T-helper 2 cell treated with Interferon-gamma antibody and Interleukin-4, amounts not matched to agents 5 μg/mL and 100 μg/mL, for 36 hours (primary cell): Measurements from ENCODE around the gene SSBP2.
"Not testable (repeated sequence)": the region's sequence is repeated elsewhere in the genome, so short reads cannot be mapped to it uniquely, and the experiment has no call there.

ENCODE experiments used
- DNase-seq: peaks from one replicate; pipeline ENCODE4 v3.0.0; 2021; ENCODE audit warnings: low spot score
- H3K27ac Mint-ChIP-seq: one replicate; pipeline ENCODE4 v1.8.0; 2021; ENCODE audit warnings: mild to moderate bottlenecking, mixed read lengths
- H3K27me3 Mint-ChIP-seq: one replicate; pipeline ENCODE4 v1.8.0; 2021; ENCODE audit warnings: low read depth, mixed read lengths
- H3K36me3 Mint-ChIP-seq: one replicate; pipeline ENCODE4 v1.8.0; 2021; ENCODE audit warnings: low read depth, mixed read lengths
- H3K4me1 Mint-ChIP-seq: one replicate; pipeline ENCODE4 v1.8.0; 2021; ENCODE audit warnings: low read depth, mixed read lengths
- H3K4me3 Mint-ChIP-seq: one replicate; pipeline ENCODE4 v1.8.0; 2022; ENCODE audit warnings: mild to moderate bottlenecking, moderate library complexity, mixed read lengths
- H3K9me3 Mint-ChIP-seq: one replicate; pipeline ENCODE4 v1.8.0; 2021; ENCODE audit warnings: mixed read lengths

The SSBP2 gene

GRCh38 chr5:81482595-81482994, 268.3 kb downstream of the SSBP2 start:
- Mint-ChIP-seq H3K36me3 (peaks cover 4% of the 10 kb centered on the region), H3K4me3 (no peak overlapping the region), H3K9me3 (no peaks in the 10 kb centered on the region), H3K27ac (no peak overlapping the region), H3K27me3 (no peaks in the 10 kb centered on the region), H3K4me1 (peaks cover 3% of the 10 kb centered on the region)
- DNase-seq, result no peak

DNA sequence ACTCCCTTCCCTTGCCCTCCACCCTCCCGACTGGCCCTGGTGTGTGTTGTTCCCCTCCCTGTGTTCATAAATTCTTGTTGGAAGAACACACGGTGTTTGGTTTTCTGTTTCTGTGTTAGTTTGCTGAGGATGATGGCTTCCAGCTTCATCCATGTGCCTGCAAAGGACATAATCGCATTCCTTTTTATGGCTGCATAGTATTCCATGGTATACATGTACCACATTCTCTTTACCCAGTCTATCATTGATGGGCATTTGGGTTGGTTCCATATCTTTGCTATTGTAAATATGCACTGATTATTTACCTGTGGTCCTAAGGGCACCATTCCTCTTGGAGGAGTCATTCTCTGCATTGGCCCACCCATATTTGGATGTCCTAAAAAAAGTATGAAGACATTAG, 277.5 kb downstream of the SSBP2 start:
- not testable (repeated sequence) for H3K27me3 Mint-ChIP-seq, H3K4me1 Mint-ChIP-seq, H3K4me3 Mint-ChIP-seq, H3K27ac Mint-ChIP-seq, H3K9me3 Mint-ChIP-seq, DNase-seq, H3K36me3 Mint-ChIP-seq

DNA sequence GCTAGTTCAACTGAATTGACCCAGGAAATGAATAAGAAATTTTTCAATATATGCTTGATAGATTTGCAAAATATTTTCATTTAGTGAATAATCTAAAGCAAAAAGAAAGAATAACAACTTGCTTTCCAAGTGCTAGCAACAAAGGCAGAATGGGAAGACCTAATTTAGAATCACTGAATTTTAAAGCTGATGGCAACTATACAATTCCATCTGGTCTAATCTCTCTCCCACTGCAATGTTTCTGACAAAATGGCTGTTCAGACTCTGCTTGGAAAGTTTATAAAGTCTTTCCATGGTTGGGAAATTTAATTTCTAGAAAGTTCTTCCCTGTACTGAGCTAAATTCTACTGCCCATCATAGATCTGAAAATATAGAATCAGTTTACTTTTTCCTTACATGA, 281.2 kb downstream of the SSBP2 start:
- no peak for DNase-seq
- Mint-ChIP-seq H3K9me3 (peaks cover 4% of the 10 kb centered on the region), H3K4me1 (no peaks in the 10 kb centered on the region), H3K36me3 (peaks cover 8% of the 10 kb centered on the region), H3K27ac (no peak overlapping the region), H3K4me3 (no peak overlapping the region), H3K27me3 (no peaks in the 10 kb centered on the region)

DNA sequence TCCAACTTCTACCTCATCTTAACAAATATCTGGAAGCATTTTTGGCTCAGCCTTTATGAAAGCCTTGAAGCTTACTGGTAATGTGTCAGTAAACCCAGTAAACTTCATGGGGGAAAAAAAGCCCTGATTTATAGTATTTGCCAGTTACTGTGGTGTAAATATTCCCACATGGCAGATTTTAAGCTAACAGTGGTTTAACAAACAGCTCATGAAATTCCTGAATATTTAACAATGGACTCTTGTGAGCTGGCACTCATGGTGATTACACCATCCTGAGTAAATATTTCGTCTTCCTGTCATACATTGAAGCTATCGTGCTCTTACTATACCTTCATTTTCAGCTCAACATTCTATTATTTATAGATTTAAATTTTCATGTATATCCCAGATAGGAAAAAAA, 300.0 kb downstream of the SSBP2 start:
- H3K36me3 Mint-ChIP-seq, result peaks cover 15% of the 10 kb centered on the region
- DNase-seq, result no peak

GRCh38 chr5:81435023-81435422, 315.9 kb downstream of the SSBP2 start:
- H3K27me3 Mint-ChIP-seq, result no peaks in the 10 kb centered on the region
- no peaks in the 10 kb centered on the region for H3K4me1 Mint-ChIP-seq
- H3K27ac Mint-ChIP-seq, result no peak overlapping the region
- DNase-seq, result no peak
- H3K4me3 Mint-ChIP-seq, result no peak overlapping the region
- peaks cover 2% of the 10 kb centered on the region for H3K36me3 Mint-ChIP-seq
- H3K9me3 Mint-ChIP-seq, result no peaks in the 10 kb centered on the region

More for the DNA sequence above, 300.0 kb downstream of the SSBP2 start:
- no peaks in the 10 kb centered on the region for H3K27me3 Mint-ChIP-seq
- H3K4me1 Mint-ChIP-seq, result peaks cover 2% of the 10 kb centered on the region
- H3K9me3 Mint-ChIP-seq, result no peaks in the 10 kb centered on the region
- H3K4me3 Mint-ChIP-seq, result no peak overlapping the region
- no peak overlapping the region for H3K27ac Mint-ChIP-seq

DNA sequence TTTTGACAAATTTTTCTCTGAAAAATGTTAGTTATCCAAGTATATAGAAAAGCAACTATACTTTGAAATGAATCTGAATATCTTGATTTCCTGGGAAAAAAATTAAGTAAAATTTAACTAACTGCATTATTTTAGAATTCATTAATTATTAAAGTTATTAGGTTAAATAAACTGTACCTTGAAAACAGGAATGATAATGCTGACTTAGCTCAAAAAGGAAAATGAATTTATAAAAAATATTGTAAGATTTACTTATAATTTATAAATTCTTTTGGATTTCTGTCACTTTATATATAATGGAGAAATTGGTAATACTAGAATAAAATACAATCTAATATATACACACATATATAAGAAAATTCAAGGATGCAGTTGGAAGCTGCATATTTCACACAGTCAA, 320.9 kb downstream of the SSBP2 start:
- DNase-seq, result no peak
- Mint-ChIP-seq H3K9me3 (no peaks in the 10 kb centered on the region), H3K36me3 (peaks cover 3% of the 10 kb centered on the region), H3K4me3 (no peak overlapping the region), H3K4me1 (peaks cover 6% of the 10 kb centered on the region), H3K27me3 (no peaks in the 10 kb centered on the region), H3K27ac (no peak overlapping the region)

- no peak overlapping the region for H3K4me3 Mint-ChIP-seq
- H3K4me1 Mint-ChIP-seq, result peaks cover 6% of the 10 kb centered on the region
- H3K9me3 Mint-ChIP-seq, result no peaks in the 10 kb centered on the region
- DNase-seq, result no peak
- no peak overlapping the region for H3K27ac Mint-ChIP-seq
- H3K36me3 Mint-ChIP-seq, result peaks cover 2% of the 10 kb centered on the region
- no peaks in the 10 kb centered on the region for H3K27me3 Mint-ChIP-seq
These were observed 321.5 kb downstream of the SSBP2 start for GRCh38 chr5:81429363-81429762.

GRCh38 chr5:81428861-81429260, 322.0 kb downstream of the SSBP2 start:
- no peak overlapping the region for H3K27ac Mint-ChIP-seq
- H3K27me3 Mint-ChIP-seq, result no peaks in the 10 kb centered on the region
- H3K36me3 Mint-ChIP-seq, result peaks cover 2% of the 10 kb centered on the region
- DNase-seq, result no peak
- no peak overlapping the region for H3K4me3 Mint-ChIP-seq
- H3K4me1 Mint-ChIP-seq, result peaks cover 6% of the 10 kb centered on the region
- H3K9me3 Mint-ChIP-seq, result no peaks in the 10 kb centered on the region

DNA sequence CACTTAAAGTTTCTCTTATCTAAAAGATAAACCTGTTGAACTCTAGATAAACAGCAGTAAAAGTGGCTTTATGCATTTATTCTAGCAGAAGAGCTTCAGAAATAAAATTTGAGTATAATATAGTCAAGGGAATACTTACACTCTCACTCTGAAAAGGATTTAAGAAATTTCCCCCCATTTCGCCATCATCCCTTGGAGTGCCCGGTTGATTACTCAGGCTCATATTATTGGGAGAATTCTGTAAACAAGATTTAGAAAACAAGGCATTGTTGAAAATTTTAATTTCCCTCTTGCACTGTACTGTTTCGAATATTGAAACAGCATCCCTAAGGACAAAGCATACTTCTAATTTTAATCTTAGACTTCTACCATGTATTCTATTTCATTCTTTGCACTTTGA, 322.5 kb downstream of the SSBP2 start:
- peaks cover 2% of the 10 kb centered on the region for H3K36me3 Mint-ChIP-seq
- no peaks in the 10 kb centered on the region for H3K27me3 Mint-ChIP-seq
- no peak for DNase-seq
- H3K9me3 Mint-ChIP-seq, result no peaks in the 10 kb centered on the region
- H3K4me3 Mint-ChIP-seq, result no peak overlapping the region
- H3K4me1 Mint-ChIP-seq, result peaks cover 6% of the 10 kb centered on the region
- H3K27ac Mint-ChIP-seq, result no peak overlapping the region

- DNase-seq, result no peak
- H3K4me1 Mint-ChIP-seq, result peaks cover 9% of the 10 kb centered on the region
- peaks cover 2% of the 10 kb centered on the region for H3K36me3 Mint-ChIP-seq
- H3K4me3 Mint-ChIP-seq, result no peak overlapping the region
- no peaks in the 10 kb centered on the region for H3K9me3 Mint-ChIP-seq
- H3K27ac Mint-ChIP-seq, result no peak overlapping the region
- H3K27me3 Mint-ChIP-seq, result no peaks in the 10 kb centered on the region
These were observed 323.3 kb downstream of the SSBP2 start for GRCh38 chr5:81427566-81427965.

- Mint-ChIP-seq H3K27ac (no peak overlapping the region), H3K9me3 (no peaks in the 10 kb centered on the region), H3K4me1 (peaks cover 14% of the 10 kb centered on the region), H3K27me3 (no peaks in the 10 kb centered on the region), H3K36me3 (peaks cover 2% of the 10 kb centered on the region), H3K4me3 (no peak overlapping the region)
- DNase-seq, result no peak
These were observed 324.4 kb downstream of the SSBP2 start for GRCh38 chr5:81426359-81427030.

- Mint-ChIP-seq H3K27me3 (no peaks in the 10 kb centered on the region), H3K36me3 (peaks cover 3% of the 10 kb centered on the region), H3K4me1 (peaks cover 23% of the 10 kb centered on the region), H3K4me3 (no peak overlapping the region), H3K9me3 (no peaks in the 10 kb centered on the region), H3K27ac (no peak overlapping the region)
- DNase-seq, result no peak
These were observed 325.3 kb downstream of the SSBP2 start for GRCh38 chr5:81425569-81425968.

- Mint-ChIP-seq H3K27me3 (no peaks in the 10 kb centered on the region), H3K36me3 (peaks cover 5% of the 10 kb centered on the region), H3K4me1 (peaks cover 30% of the 10 kb centered on the region), H3K27ac (no peak overlapping the region), H3K9me3 (no peaks in the 10 kb centered on the region), H3K4me3 (no peak overlapping the region)
- DNase-seq, result no peak
These were observed 326.2 kb downstream of the SSBP2 start for GRCh38 chr5:81424728-81425127.

DNA sequence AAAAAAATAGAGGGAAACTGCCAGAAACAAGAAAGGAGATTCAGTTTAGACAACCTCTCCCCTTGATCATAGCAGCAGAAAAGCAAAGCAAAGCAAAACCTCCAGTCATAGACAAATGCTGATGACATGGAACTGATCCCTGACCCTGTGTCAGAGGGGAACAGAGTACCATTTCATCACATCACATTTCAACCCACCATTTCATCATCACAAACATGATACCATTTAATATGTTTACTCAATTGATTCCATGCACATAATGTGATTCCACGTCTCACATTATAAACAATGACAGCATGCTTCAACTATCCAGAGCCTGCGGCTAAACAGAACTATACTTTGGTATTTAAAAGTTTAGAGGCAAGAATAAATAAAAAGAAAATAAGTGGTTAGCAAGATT, 328.2 kb downstream of the SSBP2 start:
- Mint-ChIP-seq H3K4me3 (no peak overlapping the region), H3K9me3 (no peaks in the 10 kb centered on the region), H3K4me1 (peaks cover 39% of the 10 kb centered on the region), H3K36me3 (peaks cover 5% of the 10 kb centered on the region), H3K27me3 (no peaks in the 10 kb centered on the region), H3K27ac (no peak overlapping the region)
- DNase-seq, result no peak

- H3K9me3 Mint-ChIP-seq, result no peaks in the 10 kb centered on the region
- DNase-seq, result peak; percentile 52
- peaks cover 34% of the 10 kb centered on the region for H3K4me1 Mint-ChIP-seq
- H3K36me3 Mint-ChIP-seq, result peaks cover 7% of the 10 kb centered on the region
- H3K4me3 Mint-ChIP-seq, result peak overlapping the region; percentile 27
- H3K27me3 Mint-ChIP-seq, result no peaks in the 10 kb centered on the region
- H3K27ac Mint-ChIP-seq, result peak overlapping the region; percentile 58
These were observed 330.7 kb downstream of the SSBP2 start for GRCh38 chr5:81420039-81420667.
